Nephron (organoid): ENCODE data around the gene RAPGEF6.

Experiments
- H3K27ac Mint-ChIP-seq, 3 experiments: 2 replicates each; pipeline ENCODE4 v1.8.0; 2020; ENCODE audit warnings: mixed read lengths in 3 of 3, mild to moderate bottlenecking in 2 of 3, moderate library complexity in 1 of 3
- H3K27me3 Mint-ChIP-seq: 2 replicates; pipeline ENCODE4 v1.8.0; 2021; ENCODE audit warnings: low read depth, mild to moderate bottlenecking, moderate library complexity, mixed read lengths
- H3K36me3 Mint-ChIP-seq: 2 replicates; pipeline ENCODE4 v1.8.0; 2020; ENCODE audit warnings: low read depth, mixed read lengths
- H3K4me1 Mint-ChIP-seq: 2 replicates; pipeline ENCODE4 v1.8.0; 2020; ENCODE audit warnings: mixed read lengths
- H3K4me3 Mint-ChIP-seq, 3 experiments: 2 replicates each; pipeline ENCODE4 v1.8.0; 2020; ENCODE audit warnings: mild to moderate bottlenecking in 3 of 3, mixed read lengths in 3 of 3, moderate library complexity in 2 of 3
- H3K9me3 Mint-ChIP-seq: 2 replicates; pipeline ENCODE4 v1.8.0; 2020; ENCODE audit warnings: mixed read lengths
- CTCF ChIP-seq, 3 experiments: fragments of 200-600 bp; sonication (generic); IDR thresholded peaks; one replicate each; pipeline ENCODE4 v1.5.0; 2021; ENCODE audit warnings: antibody characterized with exemption in 3 of 3; ENCODE audit not compliant: unreplicated experiment in 3 of 3

Gene RAPGEF6

GRCh38 chr5:131634238-131634637 is 791 bp downstream of the RAPGEF6 start:
- peak overlapping the region; percentile 97 to 98 (median 97) for H3K4me3 Mint-ChIP-seq
- peaks cover 14% of the 10 kb centered on the region for H3K4me1 Mint-ChIP-seq
- H3K36me3 Mint-ChIP-seq = no peaks in the 10 kb centered on the region
- no peaks in the 10 kb centered on the region for H3K9me3 Mint-ChIP-seq
- peak overlapping the region; percentile 98 to 100 (median 99) for H3K27ac Mint-ChIP-seq
- H3K27me3 Mint-ChIP-seq = no peaks in the 10 kb centered on the region
- no peak for TF ChIP-seq CTCF (IDR thresholded peaks at IDR 0.05; ENCODE audit: unreplicated experiment in 3 of 3)

- no peaks in the 10 kb centered on the region for H3K9me3 Mint-ChIP-seq
- TF ChIP-seq CTCF (IDR thresholded peaks at IDR 0.05; ENCODE audit: unreplicated experiment in 3 of 3) = no peak
- H3K4me1 Mint-ChIP-seq = peaks cover 18% of the 10 kb centered on the region
- H3K27ac Mint-ChIP-seq = peak overlapping the region; percentile 98 to 100 (median 99)
- no peaks in the 10 kb centered on the region for H3K27me3 Mint-ChIP-seq
- H3K4me3 Mint-ChIP-seq = peak overlapping the region; percentile 97 to 98 (median 97)
- no peaks in the 10 kb centered on the region for H3K36me3 Mint-ChIP-seq
Measured at GRCh38 chr5:131633830-131634229, 1.2 kb downstream of the RAPGEF6 start.

- Mint-ChIP-seq H3K9me3 (no peaks in the 10 kb centered on the region), H3K27ac (no peak overlapping the region), H3K27me3 (no peaks in the 10 kb centered on the region), H3K36me3 (peaks cover 6% of the 10 kb centered on the region), H3K4me3 (no peak overlapping the region), H3K4me1 (peaks cover 17% of the 10 kb centered on the region)
- TF ChIP-seq CTCF (IDR thresholded peaks at IDR 0.05; ENCODE audit: unreplicated experiment in 3 of 3) = no peak
Measured at GRCh38 chr5:131630963-131631350, 4.1 kb downstream of the RAPGEF6 start.

- peaks cover 17% of the 10 kb centered on the region for H3K4me1 Mint-ChIP-seq
- no peak overlapping the region for H3K4me3 Mint-ChIP-seq
- no peaks in the 10 kb centered on the region for H3K9me3 Mint-ChIP-seq
- peaks cover 10% of the 10 kb centered on the region for H3K36me3 Mint-ChIP-seq
- H3K27ac Mint-ChIP-seq = no peak overlapping the region
- H3K27me3 Mint-ChIP-seq = no peaks in the 10 kb centered on the region
- no peak for TF ChIP-seq CTCF (IDR thresholded peaks at IDR 0.05; ENCODE audit: unreplicated experiment in 3 of 3)
Measured at GRCh38 chr5:131630208-131630962, 4.6 kb downstream of the RAPGEF6 start.

- Mint-ChIP-seq H3K4me3 (no peak overlapping the region), H3K27me3 (no peaks in the 10 kb centered on the region), H3K36me3 (peaks cover 16% of the 10 kb centered on the region), H3K9me3 (peaks cover 2% of the 10 kb centered on the region), H3K4me1 (peaks cover 13% of the 10 kb centered on the region), H3K27ac (no peak overlapping the region)
- TF ChIP-seq CTCF (IDR thresholded peaks at IDR 0.05; ENCODE audit: unreplicated experiment in 3 of 3) = no peak
Measured at GRCh38 chr5:131628990-131629389, 6.0 kb downstream of the RAPGEF6 start.
